ENCODE data around the gene NXPE1.
"Not testable (repeated sequence)": the region's sequence is repeated elsewhere in the genome, so short reads cannot be mapped to it uniquely, and the experiment has no call there.

Gene NXPE1

DNA sequence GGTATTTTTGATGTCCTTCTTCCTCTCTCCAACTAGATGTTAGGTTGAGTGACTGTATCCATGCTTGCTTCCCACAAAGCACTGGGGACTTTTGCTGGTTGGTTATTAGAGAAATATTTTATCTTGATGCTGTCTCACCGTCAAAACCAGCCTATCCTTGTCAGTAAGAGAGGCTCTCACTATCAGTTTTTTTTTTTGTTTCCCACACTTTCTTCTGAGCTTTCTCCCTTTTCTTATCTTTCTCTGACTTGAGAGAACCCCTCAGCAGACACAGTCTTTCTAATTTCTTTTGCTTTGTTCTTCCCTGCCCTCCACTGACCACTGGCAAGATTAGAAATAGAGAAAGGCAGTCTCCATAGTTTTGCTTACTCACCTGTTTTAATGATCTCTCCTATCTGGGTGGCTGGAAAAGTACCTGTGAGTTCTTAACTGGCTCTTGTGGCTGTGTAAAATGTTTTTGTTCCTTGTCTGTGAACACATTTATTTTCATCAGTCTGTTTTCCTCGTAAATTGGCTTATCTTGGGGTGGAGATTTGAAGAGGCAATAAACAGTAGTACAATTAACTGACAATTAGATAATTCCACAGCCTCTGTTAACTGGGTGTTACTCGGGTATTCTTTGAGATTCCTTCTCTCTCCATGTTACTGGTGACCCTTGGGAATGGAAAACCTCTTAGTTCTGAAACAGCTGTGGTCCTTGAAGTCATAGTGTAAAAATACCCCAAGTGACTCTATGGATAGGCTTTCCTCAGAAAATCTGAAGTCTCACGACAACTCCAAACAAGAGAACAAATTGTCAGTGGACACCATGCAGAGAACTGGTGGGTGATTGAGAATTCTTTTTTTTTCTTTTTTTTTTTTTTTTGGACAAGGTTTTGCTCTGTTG lies at the start of gene NXPE1:
TSS of gene NXPE1 (minus strand) at position 457 of the 886 bp plus-strand sequence. CDS start 8,680 bp downstream, outside the sequence.
- no peak for DNase-seq (ENCODE audit: low read depth in 2 of 2)

DNA sequence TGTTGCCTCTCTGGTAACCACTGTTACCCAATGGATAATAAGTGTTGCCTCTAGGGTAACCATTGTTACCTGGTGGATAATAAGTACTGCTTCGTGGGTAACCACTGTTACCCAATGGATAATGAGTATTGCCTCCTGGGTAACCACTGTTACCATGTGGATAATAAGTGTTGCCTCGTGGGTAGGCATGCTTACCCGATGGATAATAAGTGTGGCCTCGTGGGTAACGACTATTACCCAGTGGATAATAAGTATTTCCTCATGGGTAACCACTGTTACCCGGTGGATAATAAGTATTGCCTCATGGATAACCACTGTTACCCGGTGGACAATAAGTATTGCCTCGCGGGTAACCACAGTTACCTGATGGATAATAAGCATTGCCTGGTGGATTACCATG lies 49.7 kb upstream of the NXPE1 start:
- DNase-seq (ENCODE audit: low read depth in 2 of 2), result no peak

DNA sequence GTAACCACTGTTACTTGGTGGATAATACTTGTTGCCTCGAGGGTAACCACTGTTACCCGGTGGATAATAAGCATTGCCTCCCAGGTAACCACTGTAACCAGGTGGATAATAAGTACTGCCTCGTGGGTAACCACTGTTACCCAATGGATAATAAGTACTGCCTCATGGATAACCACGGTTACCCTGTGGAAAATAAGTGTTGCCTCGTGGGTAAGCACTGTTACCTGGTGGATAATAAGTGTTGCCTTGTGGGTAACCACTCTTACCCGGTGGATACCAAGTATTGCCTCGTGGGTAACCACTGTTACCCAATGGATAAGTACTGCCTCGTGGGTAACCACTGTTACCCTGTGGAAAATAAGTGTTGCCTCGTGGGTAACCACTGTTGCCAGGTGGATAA lies 48.9 kb upstream of the NXPE1 start:
- not testable (repeated sequence) for DNase-seq (ENCODE audit: low read depth in 2 of 2)

DNA sequence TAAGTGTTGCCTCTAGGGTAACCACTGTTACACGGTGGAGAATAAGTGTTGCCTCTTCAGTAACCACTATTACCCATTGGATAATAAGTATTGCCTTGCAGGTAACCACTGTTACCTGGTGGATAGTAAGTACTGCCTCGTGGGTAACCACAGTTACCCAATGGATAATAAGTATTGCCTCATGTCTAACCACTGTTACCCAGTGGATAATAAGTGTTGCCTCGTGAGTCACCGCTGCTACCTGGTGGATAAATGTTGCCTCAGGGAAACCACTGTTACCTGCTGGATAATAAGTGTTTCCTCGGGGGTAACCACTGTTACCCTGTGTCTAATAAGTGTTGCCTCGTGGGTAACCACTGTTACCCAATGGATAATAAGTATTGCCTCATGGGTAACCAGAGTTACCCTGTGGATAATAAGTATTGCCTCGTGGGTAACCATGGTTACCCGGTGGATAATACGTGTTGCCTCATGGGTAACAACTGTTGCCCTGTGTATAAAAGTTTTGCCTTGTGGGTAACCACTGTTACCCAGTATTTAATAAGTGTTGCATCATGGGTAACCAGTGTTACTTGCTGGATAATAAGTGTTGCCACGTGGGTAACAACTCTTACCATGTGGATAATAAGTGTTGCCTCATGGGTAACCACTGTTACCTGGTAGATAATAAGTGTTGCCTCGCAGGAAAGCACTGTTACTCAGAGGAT lies 48.2 kb upstream of the NXPE1 start:
- DNase-seq (ENCODE audit: low read depth in 2 of 2), result no peak

DNA sequence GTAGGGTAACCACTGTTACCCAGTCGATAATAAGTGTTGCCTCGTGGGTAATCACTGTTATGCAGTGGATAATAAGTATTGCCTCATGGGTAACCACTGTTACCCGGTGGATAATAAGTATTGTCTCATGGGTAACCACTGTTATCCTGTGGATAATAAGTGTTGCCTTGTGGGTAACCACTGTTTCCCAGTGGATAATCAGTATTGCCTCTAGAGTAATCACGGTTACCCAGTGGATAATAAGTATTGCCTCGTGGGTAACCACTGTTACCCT lies 47.1 kb upstream of the NXPE1 start:
- DNase-seq (ENCODE audit: low read depth in 2 of 2), result not testable (repeated sequence)

DNA sequence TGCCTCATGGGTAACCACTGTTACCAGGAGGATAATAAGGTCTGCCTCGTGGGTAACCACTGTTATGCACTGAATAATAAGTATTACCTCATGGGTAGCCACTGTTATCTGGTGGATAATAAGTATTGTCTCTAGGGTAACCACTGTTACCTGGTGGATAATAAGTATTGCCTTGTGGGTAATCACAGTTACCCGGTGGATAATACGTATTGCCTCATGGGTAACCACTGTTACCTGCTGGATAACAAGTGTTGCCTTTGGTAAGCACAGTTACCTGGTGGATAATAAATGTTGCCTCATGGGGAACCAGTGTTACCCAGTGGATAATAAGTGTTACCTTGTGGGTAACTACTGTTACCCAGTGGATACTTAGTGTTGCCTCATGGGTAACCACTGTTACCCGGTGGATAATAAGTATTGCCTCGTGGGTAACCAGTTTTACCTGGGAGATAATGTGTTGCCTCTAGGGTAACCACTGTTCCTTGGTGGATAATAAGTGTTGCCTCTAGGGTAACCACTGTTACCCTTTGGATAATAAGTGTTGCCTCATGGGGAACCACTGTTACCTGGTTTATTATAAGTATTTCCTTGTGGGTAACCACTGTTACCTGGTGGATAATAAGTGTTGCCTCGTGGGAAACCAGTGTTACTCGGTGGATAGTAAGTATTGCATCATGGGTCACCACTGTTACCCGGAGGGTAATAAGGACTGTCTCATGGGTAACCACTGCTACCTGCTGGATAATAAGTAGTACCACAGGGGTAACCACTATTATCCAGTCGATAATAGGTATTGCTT lies 46.5 kb upstream of the NXPE1 start:
- no peak for DNase-seq (ENCODE audit: low read depth in 2 of 2)

DNA sequence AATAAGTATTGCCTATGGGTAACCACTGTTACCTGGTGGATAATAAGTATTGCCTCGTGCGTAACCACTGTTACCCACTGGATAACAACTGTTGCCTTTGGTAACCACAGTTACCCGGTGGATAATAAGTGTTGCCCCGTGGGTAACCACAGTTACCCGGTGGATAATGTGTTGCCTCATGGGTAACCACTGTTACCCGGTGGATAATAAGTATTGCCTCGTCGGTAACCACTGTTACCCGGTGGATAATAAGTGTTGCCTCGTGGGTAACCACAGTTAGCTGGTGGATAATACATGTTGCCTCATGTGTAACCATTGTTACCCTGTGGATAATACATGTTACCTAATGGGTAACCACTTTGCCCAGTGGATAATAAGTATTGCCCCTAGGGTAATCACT lies 45.7 kb upstream of the NXPE1 start:
- DNase-seq (ENCODE audit: low read depth in 2 of 2), result no peak

DNA sequence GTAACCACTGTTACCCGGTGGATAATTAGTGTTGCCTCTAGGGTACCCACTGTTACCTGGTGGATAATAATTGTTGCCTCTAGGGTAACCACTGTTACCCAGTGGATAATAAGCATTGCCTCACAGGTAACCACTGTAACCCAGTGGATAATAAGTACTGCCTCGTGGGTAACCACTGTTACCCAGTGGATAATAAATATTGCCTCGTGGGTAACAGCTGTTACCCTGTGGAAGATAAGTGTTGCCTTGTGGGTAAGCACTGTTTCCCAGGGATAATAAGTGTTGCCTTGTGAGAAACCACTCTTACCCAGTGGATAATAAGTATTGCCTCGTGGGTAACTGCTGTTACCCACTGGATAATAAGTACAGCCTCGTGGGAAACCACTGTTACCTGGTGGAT lies 45.2 kb upstream of the NXPE1 start:
- no peak for DNase-seq (ENCODE audit: low read depth in 2 of 2)

DNA sequence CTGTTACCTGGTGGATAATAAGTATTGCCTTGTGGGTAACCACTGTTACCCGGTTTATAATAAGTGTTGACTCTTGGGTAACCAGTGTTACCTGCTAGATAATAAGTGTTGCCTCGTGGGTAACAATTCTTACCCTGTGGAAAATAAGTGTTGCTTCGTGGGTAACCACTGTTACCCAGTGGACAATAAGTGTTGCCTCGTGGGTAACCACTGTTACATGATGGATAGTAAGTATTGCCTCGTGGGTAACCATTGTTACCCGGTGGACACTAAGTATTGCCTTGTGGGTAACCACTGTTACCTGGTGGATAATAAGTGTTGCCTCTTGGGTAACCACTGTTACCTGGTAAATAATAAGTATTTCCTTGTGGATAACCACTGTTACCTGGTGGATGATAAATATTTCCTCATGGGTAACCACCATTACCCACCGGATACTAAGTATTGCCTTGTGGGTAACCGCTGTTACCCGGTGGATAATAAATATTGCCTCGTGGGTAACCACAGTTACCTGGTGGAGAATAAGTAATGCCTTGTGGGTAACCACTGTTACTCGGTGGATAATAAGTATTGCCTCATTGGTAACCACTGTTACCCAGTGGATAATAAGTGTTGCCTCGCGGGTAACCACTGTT lies 44.6 kb upstream of the NXPE1 start:
- no peak for DNase-seq (ENCODE audit: low read depth in 2 of 2)

DNA sequence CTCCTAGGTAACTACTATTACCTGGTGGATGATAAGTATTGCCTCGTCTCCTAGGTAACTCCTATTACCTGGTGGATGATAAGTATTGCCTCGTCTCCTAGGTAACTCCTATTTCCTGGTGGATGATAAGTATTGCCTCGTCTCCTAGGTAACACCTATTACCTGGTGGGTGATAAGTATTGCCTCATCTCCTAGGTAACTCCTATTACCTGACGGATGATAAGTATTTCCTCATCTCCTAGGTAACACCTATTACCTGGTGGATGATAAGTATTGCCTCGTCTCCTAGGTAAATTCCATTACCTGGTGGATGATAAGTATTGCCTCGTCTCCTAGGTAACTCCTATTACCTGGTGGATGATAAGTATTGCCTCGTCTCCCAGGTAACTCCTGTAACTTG lies 43.5 kb upstream of the NXPE1 start:
- not testable (repeated sequence) for DNase-seq (ENCODE audit: low read depth in 2 of 2)

DNA sequence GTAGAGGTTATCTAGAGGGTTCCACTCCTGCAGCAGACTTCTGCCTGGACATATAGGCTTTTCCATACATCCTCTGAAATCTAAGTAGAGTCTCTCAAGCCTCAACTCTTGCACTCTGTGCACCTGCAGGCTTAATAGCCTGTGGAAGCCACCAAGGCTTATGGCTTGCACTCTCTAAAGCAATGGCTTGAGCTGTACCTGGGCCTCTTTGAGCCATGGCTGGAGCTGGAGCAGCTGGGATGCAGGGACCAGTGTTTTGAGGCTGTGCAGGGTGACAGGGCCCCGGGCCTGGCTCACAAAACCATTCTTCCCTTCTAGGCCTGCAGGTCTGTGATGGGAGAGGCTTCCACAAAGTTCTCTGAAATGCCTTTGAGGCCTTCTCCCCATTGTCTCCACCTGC lies 38.8 kb upstream of the NXPE1 start:
- DNase-seq (ENCODE audit: low read depth in 2 of 2), result no peak

DNA sequence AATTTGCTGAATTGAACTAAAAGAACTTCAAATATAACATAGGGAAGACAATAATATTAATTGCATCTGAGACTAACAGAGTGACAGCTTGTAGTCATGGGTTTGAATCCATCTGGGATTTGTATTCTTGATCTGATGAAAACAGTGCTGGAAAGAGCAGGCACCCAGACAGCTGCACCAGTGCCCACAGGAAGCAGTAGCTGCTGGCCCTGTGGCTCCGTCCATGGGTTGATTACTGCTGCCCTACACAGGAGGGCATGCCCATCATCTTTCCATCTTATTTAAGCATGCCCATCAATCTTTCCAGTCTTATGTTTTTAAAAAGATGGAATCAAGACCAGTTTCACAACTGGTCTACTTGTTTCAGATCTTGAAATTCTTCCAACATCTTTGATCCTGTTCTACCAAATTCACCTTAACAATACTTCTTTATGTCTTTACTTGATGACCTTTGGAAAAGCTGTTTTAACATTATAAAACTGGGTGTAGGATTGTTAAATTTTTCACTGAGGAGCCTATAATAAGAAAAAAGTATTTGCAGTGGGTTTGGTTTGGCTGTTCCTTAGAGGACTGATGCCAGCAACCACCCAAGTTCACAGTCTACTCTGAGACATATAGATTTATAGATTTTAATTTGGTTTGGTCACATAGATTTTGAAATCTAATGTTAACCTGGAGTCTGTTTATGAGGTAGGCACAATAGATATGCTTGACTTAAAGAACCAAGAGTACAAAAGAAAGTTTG lies 36.7 kb upstream of the NXPE1 start:
- no peak for DNase-seq (ENCODE audit: low read depth in 2 of 2)

DNA sequence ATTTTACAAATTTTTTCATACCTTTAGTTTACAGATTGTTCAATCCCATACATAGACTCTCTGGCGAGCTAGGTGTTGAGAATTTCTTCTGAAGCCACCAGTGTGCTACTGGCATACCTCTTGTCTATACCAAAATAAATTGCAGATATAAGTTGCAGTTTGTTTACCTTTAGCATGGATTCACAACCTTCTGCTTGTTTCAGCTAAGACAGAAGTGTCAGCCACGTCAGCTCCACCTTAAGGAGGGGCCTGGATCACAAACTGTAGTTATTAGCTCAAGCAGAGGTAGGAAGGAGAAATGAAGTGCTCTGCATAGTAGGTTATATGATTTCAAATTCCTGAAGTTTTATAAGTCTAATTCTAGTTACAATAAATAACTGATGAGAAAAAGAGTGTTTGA lies 35.9 kb upstream of the NXPE1 start, which contains the start of gene NXPE4:
TSS of gene NXPE4 (minus strand) at position 216 of the 400 bp plus-strand sequence. CDS start 1,027 bp downstream, outside the sequence.
- no peak for DNase-seq (ENCODE audit: low read depth in 2 of 2)

DNA sequence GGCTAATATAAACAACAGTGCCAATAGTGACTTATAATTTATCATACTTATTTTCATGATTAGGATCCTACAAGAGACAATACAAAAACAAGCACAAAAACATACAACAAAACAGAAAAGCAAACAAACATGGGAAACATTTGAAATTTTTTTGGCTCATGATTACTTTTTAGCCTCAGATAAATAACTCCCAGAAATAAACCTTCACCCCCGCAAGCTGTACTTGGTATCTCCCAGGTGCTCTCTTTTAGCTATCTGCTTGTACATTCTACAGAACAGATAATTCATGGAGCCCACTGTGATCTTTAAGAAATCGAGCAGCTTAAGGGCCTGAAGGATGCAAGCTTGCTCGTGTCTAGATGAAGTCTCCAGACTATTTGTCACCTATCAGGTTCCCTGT lies 35.0 kb upstream of the NXPE1 start:
- DNase-seq (ENCODE audit: low read depth in 2 of 2), result no peak

DNA sequence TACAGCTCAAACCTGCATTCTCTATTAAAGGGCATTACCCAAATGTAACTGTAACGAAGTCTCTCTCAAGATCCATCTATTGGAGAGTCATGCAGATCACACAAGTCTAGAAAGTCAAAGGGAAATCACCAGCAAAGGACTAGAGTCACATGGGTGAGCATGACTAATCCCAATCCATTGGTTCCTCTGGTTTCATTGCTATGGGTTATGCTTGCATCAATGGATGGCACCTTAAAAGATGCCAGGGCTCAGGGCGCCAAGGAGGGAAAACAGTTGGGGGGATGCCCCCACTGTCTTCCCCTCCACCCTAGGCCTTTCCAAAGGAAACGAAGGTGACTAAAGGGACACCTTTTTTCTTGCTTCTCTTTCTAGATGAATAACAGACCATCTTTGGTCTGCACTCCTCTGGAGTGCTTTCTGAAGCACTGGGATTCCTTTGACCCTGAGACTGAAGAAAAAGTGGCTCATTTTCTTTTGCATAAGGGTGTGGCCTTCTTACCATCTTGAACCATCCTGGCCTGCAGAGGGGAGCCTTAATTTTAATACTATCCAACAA lies 27.8 kb upstream of the NXPE1 start:
- DNase-seq (ENCODE audit: low read depth in 2 of 2), result no peak

DNA sequence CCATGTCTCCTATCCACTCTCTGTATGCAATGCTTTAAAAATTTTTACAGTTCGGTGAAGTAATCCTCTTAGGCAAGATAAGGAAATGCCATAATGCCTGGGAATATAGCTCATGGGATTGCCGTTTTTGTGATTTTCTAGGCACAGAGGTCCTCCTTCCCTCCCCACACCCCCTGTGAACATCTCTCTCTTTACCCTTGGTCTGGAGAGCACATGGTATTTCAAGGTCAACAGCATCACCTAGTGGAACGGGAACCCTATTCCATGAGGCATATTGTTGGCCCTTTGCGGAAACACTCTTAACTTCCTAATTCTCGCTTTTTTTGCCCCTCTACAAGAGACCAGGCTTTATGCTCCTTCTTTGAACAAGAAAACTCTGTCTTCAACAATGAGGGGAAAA lies 27.1 kb upstream of the NXPE1 start:
- DNase-seq (ENCODE audit: low read depth in 2 of 2), result no peak

DNA sequence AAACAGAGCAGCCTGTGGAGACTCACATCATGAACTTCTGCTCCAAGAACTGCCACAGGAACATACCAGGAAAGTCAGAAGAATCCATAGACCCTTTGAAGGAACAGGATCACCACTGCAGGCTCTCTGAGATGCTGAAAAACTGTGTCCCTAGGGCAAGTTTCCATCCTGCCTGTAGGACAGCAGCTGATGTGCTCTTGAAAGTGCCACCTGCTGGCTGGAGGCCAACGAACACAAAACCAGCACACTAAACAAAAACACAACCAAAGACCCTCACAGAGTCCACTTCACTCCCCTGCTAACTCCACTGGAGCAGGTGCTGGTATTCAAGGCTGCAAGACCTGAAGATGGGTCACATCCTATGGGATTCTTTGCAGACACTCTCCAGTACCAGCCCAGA lies 12.0 kb upstream of the NXPE1 start:
- DNase-seq (ENCODE audit: low read depth in 2 of 2), result no peak

DNA sequence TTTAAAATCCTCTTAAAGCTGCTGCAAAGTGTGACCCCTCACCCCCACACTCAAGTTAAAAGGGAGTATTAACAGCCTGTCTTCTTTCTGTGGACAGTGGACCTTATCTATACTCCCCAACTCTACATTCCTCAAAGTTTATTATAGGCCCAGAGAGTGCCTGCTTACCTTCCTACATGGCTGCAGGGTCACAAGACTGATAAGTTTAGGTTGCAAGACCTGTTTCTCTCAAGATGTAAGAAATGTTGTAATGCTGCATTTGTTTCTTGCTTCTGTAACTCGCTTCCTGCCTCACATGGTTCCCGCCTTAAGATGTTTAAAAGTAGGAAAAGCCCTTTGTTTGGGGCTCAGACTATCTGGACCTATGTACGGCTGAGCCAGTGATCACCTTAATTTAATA lies 10.1 kb upstream of the NXPE1 start:
- DNase-seq (ENCODE audit: low read depth in 2 of 2), result no peak

DNA sequence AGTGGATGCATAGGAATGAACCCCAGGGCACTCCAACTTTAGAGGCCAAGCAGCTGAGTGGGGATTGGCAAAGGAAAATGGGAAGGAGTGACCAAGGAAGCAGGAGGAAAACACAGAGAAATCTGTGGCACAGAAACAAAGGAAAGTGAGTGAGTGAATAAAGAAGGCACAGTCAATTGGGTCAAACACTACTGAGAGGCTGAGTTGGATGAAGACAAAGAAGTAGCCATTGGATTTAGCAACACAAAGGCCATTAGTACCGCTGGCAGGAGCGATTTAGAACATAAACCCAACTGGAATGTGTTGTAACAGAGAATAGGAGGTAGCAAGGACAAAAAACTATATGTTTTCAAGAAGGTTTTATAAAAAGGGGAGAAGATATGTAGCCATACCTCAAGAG lies 6.6 kb upstream of the NXPE1 start:
- no peak for DNase-seq (ENCODE audit: low read depth in 2 of 2)

DNA sequence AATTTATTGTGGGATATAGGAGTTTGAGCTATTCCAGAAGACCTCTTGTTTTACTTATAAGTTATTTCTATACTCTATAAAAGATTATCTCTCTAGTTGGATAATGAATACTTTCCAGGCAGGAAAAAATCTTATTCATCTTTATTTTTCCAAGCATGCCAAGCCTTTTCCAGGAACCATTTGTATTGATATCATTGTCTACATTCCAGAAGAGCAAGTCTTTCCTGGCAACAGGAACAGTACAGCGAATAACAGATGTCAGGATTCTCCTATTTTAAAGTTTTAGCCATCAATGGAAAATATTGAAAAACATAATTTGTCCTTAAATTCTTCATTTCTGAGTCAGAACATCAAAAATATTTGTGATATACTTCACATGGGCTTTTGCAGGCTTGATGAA lies 5.2 kb upstream of the NXPE1 start:
- DNase-seq (ENCODE audit: low read depth in 2 of 2), result no peak

DNA sequence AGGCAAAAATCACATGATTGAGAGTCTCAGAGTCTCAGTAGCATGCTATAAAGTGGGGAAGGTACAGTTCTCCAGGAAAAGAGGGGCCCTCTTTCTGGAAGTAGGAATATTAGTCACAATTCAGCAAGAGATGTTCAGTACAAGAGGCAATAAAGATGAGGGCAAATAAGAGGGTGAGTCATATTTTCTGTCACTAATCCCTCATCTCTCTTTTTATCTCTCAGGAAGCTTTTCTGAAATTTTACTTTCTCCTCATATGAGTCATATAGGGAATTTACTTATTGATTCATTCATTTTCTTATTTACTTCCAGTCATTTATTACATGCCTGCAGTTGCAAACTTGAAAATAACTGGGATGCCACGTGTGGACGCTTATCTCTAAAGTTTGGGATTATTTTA lies 3.4 kb upstream of the NXPE1 start:
- DNase-seq (ENCODE audit: low read depth in 2 of 2), result no peak

Data from stimulated activated CD4-positive, alpha-beta T cell treated with anti-CD3 and anti-CD28 coated beads, Interleukin-1b, Interleukin-23, amount 100 ng/mL, for 4 hours (primary cell).